Mesenchymal stem cell (in vitro differentiated cells and primary cell): ENCODE results near the gene ERICH4. TPM values are rescaled to one million over a fixed set of nuclear protein-coding genes. Genes with fewer than 3 reads are reported as not detected.
"Not testable (repeated sequence)": the region's sequence is repeated elsewhere in the genome, so short reads cannot be mapped to it uniquely, and the experiment has no call there.

Source experiments
- DNase-seq: peaks from one replicate; pipeline ENCODE4 v3.0.0-alpha.2; 2013
- H2AFZ ChIP-seq: one replicate; pipeline ENCODE4 v1.6.1; 2013; ENCODE audit warnings: low read depth, mild to moderate bottlenecking, control low read depth, inconsistent platforms, low read length, moderate library complexity
- H2AK5ac ChIP-seq: 2 replicates; pipeline ENCODE4 v1.6.1; 2013; ENCODE audit warnings: low read length, moderate library complexity, mild to moderate bottlenecking, inconsistent platforms; ENCODE audit not compliant: severe bottlenecking
- H2BK120ac ChIP-seq: one replicate; pipeline ENCODE4 v1.6.1; 2013; ENCODE audit warnings: low read depth, mild to moderate bottlenecking, inconsistent platforms, low read length, moderate library complexity
- H2BK12ac ChIP-seq, 2 experiments: one replicate each; pipeline ENCODE4 v1.6.1; 2013; ENCODE audit warnings: inconsistent platforms in 2 of 2, low read length in 2 of 2, mild to moderate bottlenecking in 2 of 2, moderate library complexity in 2 of 2, control low read depth in 1 of 2
- H2BK15ac ChIP-seq: one replicate; pipeline ENCODE4 v1.6.1; 2013; ENCODE audit warnings: mild to moderate bottlenecking, low read depth, inconsistent platforms; ENCODE audit not compliant: poor library complexity, severe bottlenecking
- H2BK5ac ChIP-seq: 2 replicates; pipeline ENCODE4 v1.6.1; 2013; ENCODE audit warnings: low read depth, mild to moderate bottlenecking, low read length, control low read depth, inconsistent platforms; ENCODE audit not compliant: poor library complexity, severe bottlenecking
- H3K14ac ChIP-seq, 2 experiments: one replicate each; pipeline ENCODE4 v1.6.1; 2013; ENCODE audit warnings: inconsistent platforms in 2 of 2, low read length in 2 of 2, control low read depth in 1 of 2, mild to moderate bottlenecking in 1 of 2, moderate library complexity in 1 of 2
- H3K18ac ChIP-seq, 2 experiments: one replicate each; pipeline ENCODE4 v1.6.1; 2013; ENCODE audit warnings: inconsistent platforms in 2 of 2, low read length in 2 of 2, control low read depth in 1 of 2, low read depth in 1 of 2, mild to moderate bottlenecking in 1 of 2
- H3K23ac ChIP-seq, 2 experiments: one replicate each; pipeline ENCODE4 v1.6.1; 2013; ENCODE audit warnings: inconsistent platforms in 2 of 2, low read length in 2 of 2, mild to moderate bottlenecking in 2 of 2, moderate library complexity in 2 of 2, control low read depth in 1 of 2
- H3K27ac ChIP-seq: 2 replicates; pipeline ENCODE4 v1.5.1; 2013; ENCODE audit warnings: mild to moderate bottlenecking, moderate library complexity, low read length, control low read depth, inconsistent platforms; ENCODE audit not compliant: poor library complexity, severe bottlenecking
- H3K27me3 ChIP-seq, 2 experiments: 2 replicates each; pipeline versions ENCODE4 v1.6.1 to v1.7.0; 2013; ENCODE audit warnings: low read length in 2 of 2, mild to moderate bottlenecking in 2 of 2, moderate library complexity in 2 of 2, control low read depth in 1 of 2, inconsistent platforms in 1 of 2; ENCODE audit not compliant: control insufficient read depth in 1 of 2, insufficient read depth in 1 of 2
- H3K36me3 ChIP-seq, 2 experiments: 2 replicates each; pipeline versions ENCODE4 v1.6.1 to v1.7.0; 2013; ENCODE audit warnings: low read length in 2 of 2, control low read depth in 1 of 2, inconsistent platforms in 1 of 2, low read depth in 1 of 2, mild to moderate bottlenecking in 1 of 2; ENCODE audit not compliant: insufficient read depth in 2 of 2, control insufficient read depth in 1 of 2
- H3K4ac ChIP-seq, 2 experiments: one replicate each; pipeline ENCODE4 v1.6.1; 2013; ENCODE audit warnings: inconsistent platforms in 2 of 2, low read length in 2 of 2, mild to moderate bottlenecking in 2 of 2, moderate library complexity in 2 of 2, control low read depth in 1 of 2, low read depth in 1 of 2
- H3K4me1 ChIP-seq: 2 replicates; pipeline ENCODE4 v1.6.1; 2013; ENCODE audit warnings: low read depth, low read length, control low read depth; ENCODE audit not compliant: control insufficient read depth, insufficient read depth
- H3K4me2 ChIP-seq: 2 replicates; pipeline ENCODE4 v1.6.1; 2013; ENCODE audit warnings: low read length, mild to moderate bottlenecking, inconsistent platforms; ENCODE audit not compliant: poor library complexity, severe bottlenecking
- H3K4me3 ChIP-seq, 2 experiments: 2 replicates each; pipeline versions ENCODE4 v1.5.1 to v1.7.0; 2013; ENCODE audit warnings: low read length in 2 of 2, mild to moderate bottlenecking in 2 of 2, control low read depth in 1 of 2, low read depth in 1 of 2; ENCODE audit not compliant: insufficient read depth in 1 of 2
- H3K79me1 ChIP-seq: replicated peaks from 2 replicates; pipeline ENCODE4 v1.6.1; 2013; ENCODE audit warnings: mild to moderate bottlenecking, control low read depth, low read length, inconsistent platforms; ENCODE audit not compliant: poor library complexity, severe bottlenecking
- H3K9ac ChIP-seq: 2 replicates; pipeline ENCODE4 v1.7.0; 2013; ENCODE audit warnings: mild to moderate bottlenecking, low read length, moderate library complexity
- H3K9me3 ChIP-seq: 2 replicates; pipeline ENCODE4 v1.7.0; 2013; ENCODE audit warnings: mild to moderate bottlenecking, low read length; ENCODE audit not compliant: control insufficient read depth
- H4K8ac ChIP-seq: one replicate; pipeline ENCODE4 v1.6.1; 2013; ENCODE audit warnings: inconsistent platforms, mild to moderate bottlenecking, low read length, moderate library complexity
- H4K91ac ChIP-seq: one replicate; pipeline ENCODE4 v1.6.1; 2013; ENCODE audit warnings: mild to moderate bottlenecking, low read length, inconsistent platforms
- WGBS: methylation state at CpG from one replicate; pipeline ENCODE4 v1.1.7; 2013; ENCODE audit warnings: mixed read lengths; 5-methylcytosine and 5-hydroxymethylcytosine counted together
- small RNA-seq: library from polyadenylated mRNA; stranded (forward); fragments of <200 nt; extraction: miRNeasy Mini kit (QIAGEN cat#:217004); gene quantifications from one replicate; pipeline ENCODE3, GENCODE V24; 2013; ENCODE audit warnings: low read depth

ERICH4 gene

DNA sequence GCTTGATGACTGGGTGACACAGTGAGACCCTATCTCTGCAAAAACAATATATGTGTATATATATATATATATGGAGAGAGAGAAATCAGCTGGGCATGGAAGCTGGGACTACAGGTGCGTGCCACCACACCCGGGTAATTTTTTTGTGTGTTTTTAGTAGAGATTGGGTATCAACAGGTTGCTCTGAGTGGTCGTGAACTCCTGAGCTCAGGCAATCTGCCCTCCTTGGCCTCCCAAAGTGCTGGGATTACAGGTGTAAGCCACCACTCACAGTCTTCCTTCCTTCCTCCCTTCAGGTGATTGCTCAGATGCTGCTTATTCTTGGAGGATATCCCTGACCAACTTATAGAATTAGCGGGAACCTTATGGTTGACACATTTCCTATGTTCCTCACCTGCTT is 41.9 kb downstream of the ERICH4 start:
- no peaks in the 10 kb centered on the region for H3K79me1 ChIP-seq
- no peak overlapping the region for H4K91ac ChIP-seq
- H3K9me3 ChIP-seq, result no peaks in the 10 kb centered on the region
- H3K18ac ChIP-seq, result no peak overlapping the region
- no peak overlapping the region for H3K4me2 ChIP-seq
- 47% methylated on average over 2 of the region's 4 CpGs for WGBS
- no peak overlapping the region for H2BK5ac ChIP-seq
- H3K23ac ChIP-seq, result no peak overlapping the region
- no peaks in the 10 kb centered on the region for H3K4me1 ChIP-seq
- H2AFZ ChIP-seq, result no peak overlapping the region
- no peak overlapping the region for H3K27ac ChIP-seq
- H2BK120ac ChIP-seq, result no peak overlapping the region
- H2BK15ac ChIP-seq, result no peak overlapping the region
- H3K27me3 ChIP-seq, result peaks cover 10 to 14% of the 10 kb centered on the region in 2 experiments
- no peak overlapping the region for H3K4ac ChIP-seq
- no peak for DNase-seq
- H2AK5ac ChIP-seq, result no peak overlapping the region
- H4K8ac ChIP-seq, result no peak overlapping the region
- no peak overlapping the region for H3K9ac ChIP-seq
- H3K14ac ChIP-seq, result no peak overlapping the region
- no peaks in the 10 kb centered on the region for H3K36me3 ChIP-seq
- H2BK12ac ChIP-seq, result no peak overlapping the region
- no peak overlapping the region for H3K4me3 ChIP-seq

DNA sequence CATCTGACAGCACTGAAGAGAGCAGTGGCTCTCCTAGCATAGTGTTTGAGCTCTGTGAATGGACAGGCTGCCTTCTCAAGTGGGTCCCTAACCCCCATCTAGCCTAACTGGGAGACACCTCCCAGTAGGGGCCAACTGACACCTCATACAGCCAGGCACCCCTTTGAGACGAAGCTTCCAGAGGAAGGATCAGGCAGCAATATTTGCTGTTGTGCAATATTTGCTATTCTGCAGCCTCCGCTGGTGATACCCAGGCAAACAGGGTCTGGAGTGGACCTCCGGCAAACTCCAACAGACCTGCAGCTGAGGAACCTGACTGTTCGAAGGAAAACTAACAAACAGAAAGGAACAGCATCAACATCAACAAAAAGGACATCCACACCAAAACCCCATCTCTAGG is 44.0 kb downstream of the ERICH4 start:
- not testable (repeated sequence) for H3K4ac ChIP-seq, H3K23ac ChIP-seq, H3K9me3 ChIP-seq, DNase-seq, H3K4me3 ChIP-seq, H2BK12ac ChIP-seq, H2AFZ ChIP-seq, H4K8ac ChIP-seq, H3K18ac ChIP-seq, H2AK5ac ChIP-seq, H2BK5ac ChIP-seq, H3K4me2 ChIP-seq, H3K9ac ChIP-seq, H2BK15ac ChIP-seq, H2BK120ac ChIP-seq, H3K36me3 ChIP-seq, H3K79me1 ChIP-seq, H3K27ac ChIP-seq, H3K14ac ChIP-seq, H3K4me1 ChIP-seq, H4K91ac ChIP-seq
- 80% methylated on average over 4 of the region's 4 CpGs for WGBS
- peaks cover 8 to 14% of the 10 kb centered on the region in 2 experiments for H3K27me3 ChIP-seq

DNA sequence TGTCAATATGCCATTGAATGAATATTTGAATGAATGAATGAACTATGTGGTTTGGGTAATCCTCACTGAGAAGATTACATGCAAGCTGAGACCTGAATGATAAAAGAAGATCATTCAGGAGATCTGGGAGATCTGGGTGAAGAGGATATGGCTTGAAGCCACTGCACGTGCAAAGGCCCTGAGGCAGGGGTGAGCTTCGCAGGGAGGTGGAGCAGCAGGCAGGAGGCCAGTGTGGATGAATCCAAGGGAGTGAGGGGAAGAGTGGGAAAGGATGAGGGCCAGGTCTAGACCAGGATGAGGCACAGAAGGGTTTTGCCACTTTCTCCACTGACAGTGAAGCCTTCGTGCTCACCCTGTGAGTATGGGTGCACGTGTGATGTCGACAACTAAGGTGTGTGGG is 49.9 kb downstream of the ERICH4 start:
- Histone ChIP-seq H2BK5ac (no peak overlapping the region), H3K27ac (no peak overlapping the region), H4K8ac (no peak overlapping the region), H4K91ac (no peak overlapping the region), H3K4me3 (no peak overlapping the region), H3K9me3 (no peaks in the 10 kb centered on the region), H2BK15ac (no peak overlapping the region), H3K9ac (no peak overlapping the region), H3K27me3 (peaks cover 0 to 11% of the 10 kb centered on the region in 2 experiments), H2AFZ (no peak overlapping the region), H2AK5ac (no peak overlapping the region), H3K4me1 (no peaks in the 10 kb centered on the region), H3K23ac (no peak overlapping the region), H2BK12ac (no peak overlapping the region), H3K36me3 (no peaks in the 10 kb centered on the region), H3K79me1 (no peaks in the 10 kb centered on the region), H3K14ac (no peak overlapping the region), H3K4me2 (no peak overlapping the region), H3K18ac (no peak overlapping the region), H3K4ac (no peak overlapping the region), H2BK120ac (no peak overlapping the region)
- DNase-seq, result no peak
- WGBS, result 61% methylated on average over 5 of the region's 5 CpGs

Small RNA genes within 50 kb of the gene (small RNA-seq; reads per million reads assigned to genes)
- not detected for gene RF00017
